ENCODE measurements around the gene NTHL1.

NTHL1 gene

GRCh38 chr16:1991135-1991551 lies 56.5 kb downstream of the NTHL1 start:
- DNase-seq: no peak

DNA sequence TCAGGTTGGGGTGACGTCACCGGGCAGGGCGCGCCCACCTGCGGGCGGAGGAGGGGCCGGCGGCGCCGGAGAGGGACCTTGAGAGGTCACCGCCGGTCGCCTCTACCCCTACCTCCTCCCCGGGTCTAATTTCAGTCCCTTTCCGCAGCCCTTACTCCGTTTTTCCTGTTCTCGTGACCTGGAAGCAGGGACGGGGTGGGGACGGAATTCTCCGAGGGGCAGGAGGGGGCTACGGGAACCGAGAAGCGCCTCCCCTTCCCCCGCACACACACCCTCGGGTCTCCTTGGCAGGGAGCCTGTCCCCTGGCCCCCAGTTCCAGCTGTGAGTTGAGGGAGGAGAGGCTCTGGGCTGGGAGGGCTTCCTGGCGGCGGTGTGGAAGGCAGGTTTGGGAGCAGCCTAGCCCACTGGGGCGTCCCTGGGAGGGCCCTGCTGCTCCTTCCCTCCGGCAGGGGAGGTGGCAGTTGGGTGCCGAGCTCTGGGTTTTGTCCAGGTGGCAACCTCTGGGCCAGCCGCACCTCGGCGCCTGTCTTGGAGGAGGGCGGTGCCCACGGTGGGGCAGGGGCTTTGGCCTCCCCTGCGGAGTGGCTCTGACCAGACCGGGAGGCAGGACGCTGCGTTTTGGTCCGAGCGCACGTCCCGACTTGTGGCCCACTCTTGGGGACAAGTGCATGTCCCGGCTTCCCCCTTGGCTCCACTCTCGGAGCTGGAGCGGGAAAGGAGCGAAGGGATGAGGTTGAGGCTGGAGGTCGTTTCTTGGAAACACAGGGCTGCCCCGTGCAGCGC lies 57.1 kb downstream of the NTHL1 start:
- DNase-seq: peak; percentile 77

DNA sequence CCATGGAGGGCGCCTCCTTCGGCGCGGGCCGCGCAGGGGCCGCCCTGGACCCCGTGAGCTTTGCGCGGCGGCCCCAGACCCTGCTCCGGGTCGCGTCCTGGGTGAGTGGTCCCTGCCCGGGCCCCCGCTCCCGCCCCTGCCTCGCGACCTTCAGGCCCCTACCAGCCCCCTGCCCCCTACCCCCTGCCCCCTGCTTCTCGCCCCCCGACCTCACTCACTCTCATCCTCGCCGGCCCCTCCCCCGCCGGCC lies 57.6 kb downstream of the NTHL1 start:
- DNase-seq: no peak

Measured in NCI-H146 (cell line).